ENCODE measurements around the gene NSD2.

The NSD2 gene

DNA sequence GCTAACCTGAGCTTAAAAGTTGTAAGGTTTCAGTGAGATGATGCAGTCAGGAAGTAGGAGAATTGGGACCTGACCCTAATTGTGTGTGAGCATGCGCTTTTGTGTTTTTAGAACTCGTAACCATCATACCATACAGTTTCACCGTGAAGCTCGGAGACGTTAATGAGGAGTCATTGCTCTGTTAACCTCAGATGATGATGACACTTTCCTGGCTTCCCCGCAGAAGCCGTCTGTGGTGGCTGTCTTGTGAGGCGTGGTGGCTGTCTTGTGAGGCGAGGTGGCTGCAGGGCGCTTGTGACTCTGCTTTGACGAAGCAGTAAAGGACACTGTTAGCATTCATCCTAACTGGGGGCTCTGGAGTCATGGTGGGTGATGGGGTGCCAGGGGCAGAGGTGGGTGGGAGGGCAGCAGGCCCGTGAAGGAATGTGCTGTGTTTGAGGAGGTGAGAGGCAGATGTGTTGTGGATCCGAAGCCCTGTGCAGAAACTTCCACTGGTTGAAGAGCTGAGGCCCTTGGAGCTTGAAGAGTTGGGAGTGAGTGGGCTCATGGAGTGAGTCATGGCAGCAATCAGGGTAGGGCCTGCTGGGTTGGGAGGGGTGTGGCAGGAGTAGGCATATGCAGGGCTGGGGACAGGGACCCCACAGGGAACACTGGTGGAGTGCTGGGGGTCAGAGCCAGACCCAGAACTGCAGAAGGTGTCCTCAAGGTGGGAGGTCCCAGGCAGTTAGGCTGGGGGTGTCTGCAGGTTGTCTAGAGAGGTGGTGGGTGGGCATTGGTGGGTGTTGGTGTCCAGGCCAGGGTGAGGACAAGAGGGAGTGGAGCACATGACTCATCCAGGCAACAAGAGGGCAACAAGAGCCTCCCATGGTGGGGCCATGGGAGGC is 57.4 kb downstream of the NSD2 start:
- H3K9ac ChIP-seq (ENCODE audit: insufficient read length) = no peak overlapping the region
- no peak overlapping the region for H3K4me3 ChIP-seq
- no peaks in the 10 kb centered on the region for H3K9me3 ChIP-seq (ENCODE audit: low read depth, low read length)
- H3K27ac ChIP-seq = no peak overlapping the region
- H3K36me3 ChIP-seq (ENCODE audit: insufficient read depth, low read length) = peaks cover 58% of the 10 kb centered on the region
- TF ChIP-seq EZH2 (IDR thresholded peaks at IDR 0.05) = no peak
- TF ChIP-seq POLR2AphosphoS5 (IDR thresholded peaks at IDR 0.05; ENCODE audit: borderline replicate concordance, low read depth, low read length) = no peak
- no peak for TF ChIP-seq FOXP2 (optimal IDR thresholded peaks at IDR 0.05; ENCODE audit: control extremely low read depth, extremely low read length, insufficient read depth)
- no peak for DNase-seq (ENCODE audit: low read depth, low spot score)

DNA sequence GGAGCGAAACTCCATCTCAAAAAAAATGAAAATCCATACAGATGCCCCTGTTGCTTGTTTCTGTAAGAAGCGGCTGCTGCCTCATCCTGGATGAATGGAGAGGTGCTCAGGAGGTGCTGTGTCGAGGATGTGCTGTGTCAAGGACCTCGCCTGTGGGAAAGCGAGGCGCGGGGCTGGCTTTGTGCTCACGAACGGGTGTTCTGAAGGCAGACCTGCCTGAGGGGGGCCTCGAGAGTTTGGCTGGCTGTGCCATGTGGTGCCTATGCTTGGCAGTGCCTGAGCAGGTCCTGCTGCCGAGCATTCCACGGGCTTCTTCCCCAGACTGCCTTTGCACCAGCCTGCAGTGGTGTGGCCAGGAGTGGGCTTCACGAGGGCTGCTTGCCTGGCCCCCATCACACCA is 61.5 kb downstream of the NSD2 start:
- peaks cover 71% of the 10 kb centered on the region for H3K36me3 ChIP-seq (ENCODE audit: insufficient read depth, low read length)

DNA sequence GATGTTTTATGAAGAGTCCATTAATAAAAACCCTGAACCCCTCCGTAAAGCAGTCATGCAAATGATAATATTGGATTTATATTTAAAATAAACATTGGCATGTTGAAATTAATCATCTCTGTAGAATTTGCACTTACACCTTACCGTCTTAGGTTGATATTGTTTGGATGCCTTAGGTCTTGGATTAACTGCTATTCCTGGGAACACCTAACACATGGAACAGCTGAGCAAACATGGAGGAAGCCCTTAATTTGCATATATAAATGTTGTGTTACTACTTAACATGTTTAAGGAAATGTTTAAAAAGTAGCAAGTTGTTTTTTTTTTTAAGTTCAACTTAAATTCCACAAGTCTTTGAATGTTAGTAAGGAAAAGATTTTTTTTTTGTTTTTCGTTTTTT is 62.5 kb downstream of the NSD2 start:
- H3K4me3 ChIP-seq = no peak overlapping the region
- peaks cover 67% of the 10 kb centered on the region for H3K36me3 ChIP-seq (ENCODE audit: insufficient read depth, low read length)
- TF ChIP-seq FOXP2 (optimal IDR thresholded peaks at IDR 0.05; ENCODE audit: control extremely low read depth, extremely low read length, insufficient read depth) (no peak), POLR2AphosphoS5 (IDR thresholded peaks at IDR 0.05; ENCODE audit: borderline replicate concordance, low read depth, low read length) (no peak), EZH2 (IDR thresholded peaks at IDR 0.05) (no peak)

More for the DNA sequence above, 61.5 kb downstream of the NSD2 start:
- Histone ChIP-seq H3K9me3 (ENCODE audit: low read depth, low read length) (no peaks in the 10 kb centered on the region), H3K27ac (no peak overlapping the region), H3K4me3 (no peak overlapping the region), H3K9ac (ENCODE audit: insufficient read length) (no peak overlapping the region)
- no peak for TF ChIP-seq POLR2AphosphoS5 (IDR thresholded peaks at IDR 0.05; ENCODE audit: borderline replicate concordance, low read depth, low read length)
- TF ChIP-seq FOXP2 (optimal IDR thresholded peaks at IDR 0.05; ENCODE audit: control extremely low read depth, extremely low read length, insufficient read depth) = no peak
- TF ChIP-seq EZH2 (IDR thresholded peaks at IDR 0.05) = no peak
- no peak for DNase-seq (ENCODE audit: low read depth, low spot score)

DNA sequence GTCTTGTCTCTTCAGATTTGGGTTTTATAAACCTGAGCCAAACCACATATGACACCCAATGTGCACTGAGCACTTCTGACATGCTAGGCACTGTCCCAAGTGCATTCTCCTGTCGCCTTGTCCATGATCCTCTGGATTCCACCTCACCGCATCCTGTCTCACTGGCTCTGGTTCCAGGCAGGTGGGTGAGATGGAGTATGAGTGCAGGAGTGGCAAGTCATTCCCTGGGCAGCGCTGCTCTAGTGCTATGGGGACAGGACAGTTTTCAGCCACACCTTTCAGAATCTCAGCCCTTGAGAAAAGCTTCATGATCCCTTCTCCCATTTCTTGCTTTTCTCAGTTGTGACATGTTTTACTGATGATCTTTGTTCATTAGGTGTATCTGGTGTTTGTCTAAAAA is 66.4 kb downstream of the NSD2 start:
- H3K36me3 ChIP-seq (ENCODE audit: insufficient read depth, low read length) = peaks cover 68% of the 10 kb centered on the region
- no peaks in the 10 kb centered on the region for H3K9me3 ChIP-seq (ENCODE audit: low read depth, low read length)
- H3K9ac ChIP-seq (ENCODE audit: insufficient read length) = no peak overlapping the region
- no peak overlapping the region for H3K27ac ChIP-seq
- H3K4me3 ChIP-seq = no peak overlapping the region
- DNase-seq (ENCODE audit: low read depth, low spot score) = no peak
- TF ChIP-seq POLR2AphosphoS5 (IDR thresholded peaks at IDR 0.05; ENCODE audit: borderline replicate concordance, low read depth, low read length) (no peak), EZH2 (IDR thresholded peaks at IDR 0.05) (no peak), FOXP2 (optimal IDR thresholded peaks at IDR 0.05; ENCODE audit: control extremely low read depth, extremely low read length, insufficient read depth) (no peak)

More for the DNA sequence above, 62.5 kb downstream of the NSD2 start:
- no peaks in the 10 kb centered on the region for H3K9me3 ChIP-seq (ENCODE audit: low read depth, low read length)
- DNase-seq (ENCODE audit: low read depth, low spot score) = no peak
- H3K27ac ChIP-seq = no peak overlapping the region
- H3K9ac ChIP-seq (ENCODE audit: insufficient read length) = no peak overlapping the region

DNA sequence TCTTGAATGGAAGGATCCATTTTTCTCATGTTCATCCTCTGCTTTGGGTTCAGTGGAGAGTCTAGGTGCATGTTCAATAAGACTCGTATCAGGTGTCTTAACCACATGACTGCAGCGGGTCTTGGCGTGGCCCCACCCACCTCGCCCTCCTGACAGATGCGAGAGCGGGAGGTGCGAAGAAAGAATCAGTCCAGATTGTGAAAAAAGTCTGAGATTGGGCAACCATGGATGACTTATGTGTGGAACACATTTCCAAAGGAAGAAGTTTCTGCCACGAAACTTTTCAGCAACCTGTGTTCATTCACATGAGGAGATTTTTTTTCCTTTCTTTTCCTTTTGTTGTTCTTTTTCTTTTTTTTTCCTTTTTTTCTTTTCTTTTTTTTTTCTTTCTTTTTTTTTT is 66.8 kb downstream of the NSD2 start:
- Histone ChIP-seq H3K9me3 (ENCODE audit: low read depth, low read length) (no peaks in the 10 kb centered on the region), H3K4me3 (no peak overlapping the region), H3K36me3 (ENCODE audit: insufficient read depth, low read length) (peaks cover 68% of the 10 kb centered on the region), H3K9ac (ENCODE audit: insufficient read length) (no peak overlapping the region), H3K27ac (no peak overlapping the region)
- DNase-seq (ENCODE audit: low read depth, low spot score) = no peak
- TF ChIP-seq FOXP2 (optimal IDR thresholded peaks at IDR 0.05; ENCODE audit: control extremely low read depth, extremely low read length, insufficient read depth) (no peak), EZH2 (IDR thresholded peaks at IDR 0.05) (no peak), POLR2AphosphoS5 (IDR thresholded peaks at IDR 0.05; ENCODE audit: borderline replicate concordance, low read depth, low read length) (no peak)

DNA sequence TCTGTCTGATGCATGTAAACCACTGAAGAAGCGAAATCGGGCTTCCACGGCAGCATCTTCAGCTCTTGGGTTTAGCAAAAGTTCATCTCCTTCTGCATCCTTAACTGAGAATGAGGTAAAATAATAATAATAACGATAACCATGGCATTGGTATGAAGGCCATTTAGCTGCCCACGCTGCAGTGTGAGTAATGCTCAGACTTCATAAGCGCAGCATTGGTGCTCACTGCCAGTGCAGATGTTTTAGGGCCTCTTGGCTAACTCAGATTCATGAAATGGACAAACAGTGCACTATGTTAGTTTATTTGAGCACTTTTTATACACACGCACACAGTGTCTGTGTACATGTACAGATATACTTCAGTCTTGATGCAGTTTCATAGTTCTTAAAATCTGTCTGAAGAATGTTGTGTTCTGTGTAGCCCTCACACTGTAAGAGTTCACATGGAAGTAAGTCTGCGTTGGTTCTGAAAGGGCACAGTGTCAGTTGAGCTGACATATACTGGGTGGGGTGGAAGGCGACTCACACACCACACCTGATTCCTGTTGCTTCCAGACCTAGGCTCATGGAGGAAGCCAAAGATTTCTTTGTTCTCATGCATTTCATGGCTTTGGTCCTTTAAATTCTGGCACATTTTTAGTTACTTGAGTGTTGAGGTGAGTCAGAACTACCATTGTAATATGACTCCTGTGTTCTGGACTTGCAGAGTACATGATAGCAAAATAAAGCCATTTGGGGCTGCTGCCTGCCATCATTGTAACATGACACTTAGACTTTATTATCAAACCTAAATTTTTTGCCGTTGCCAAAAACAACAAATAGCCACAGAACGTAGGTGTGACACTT is 68.7 kb downstream of the NSD2 start:
- H3K36me3 ChIP-seq (ENCODE audit: insufficient read depth, low read length) = peaks cover 81% of the 10 kb centered on the region
- H3K27ac ChIP-seq = peak overlapping the region; percentile 25; the same call in 1 of the 2 replicates
- TF ChIP-seq POLR2AphosphoS5 (IDR thresholded peaks at IDR 0.05; ENCODE audit: borderline replicate concordance, low read depth, low read length) = no peak
- TF ChIP-seq FOXP2 (optimal IDR thresholded peaks at IDR 0.05; ENCODE audit: control extremely low read depth, extremely low read length, insufficient read depth) = no peak
- TF ChIP-seq EZH2 (IDR thresholded peaks at IDR 0.05) = no peak
- no peak overlapping the region for H3K9ac ChIP-seq (ENCODE audit: insufficient read length)
- H3K4me3 ChIP-seq = no peak overlapping the region
- H3K9me3 ChIP-seq (ENCODE audit: low read depth, low read length) = no peaks in the 10 kb centered on the region
- no peak for DNase-seq (ENCODE audit: low read depth, low spot score)

DNA sequence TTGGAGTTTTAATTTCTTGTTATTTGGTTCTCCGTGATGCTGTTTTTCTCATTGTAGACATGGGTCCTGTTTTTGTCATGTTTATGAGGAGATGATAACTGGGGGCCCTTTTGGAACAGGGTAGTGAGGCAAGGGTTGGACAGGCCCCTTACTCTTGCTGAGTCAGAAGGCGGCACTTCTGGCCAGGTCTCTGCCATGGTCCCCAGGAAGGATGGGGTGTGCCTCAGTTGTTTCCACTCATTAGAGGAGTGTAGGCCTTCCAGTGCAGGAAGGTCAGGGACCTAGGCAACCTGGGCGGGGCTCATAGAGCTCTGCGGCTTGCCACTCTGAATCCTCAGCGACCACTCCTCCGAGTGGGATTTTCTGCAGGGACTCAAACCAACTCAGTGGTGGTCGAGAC is 69.4 kb downstream of the NSD2 start:
- H3K36me3 ChIP-seq (ENCODE audit: insufficient read depth, low read length) = peaks cover 78% of the 10 kb centered on the region
- TF ChIP-seq FOXP2 (optimal IDR thresholded peaks at IDR 0.05; ENCODE audit: control extremely low read depth, extremely low read length, insufficient read depth) (no peak), EZH2 (IDR thresholded peaks at IDR 0.05) (no peak), POLR2AphosphoS5 (IDR thresholded peaks at IDR 0.05; ENCODE audit: borderline replicate concordance, low read depth, low read length) (no peak)
- H3K9me3 ChIP-seq (ENCODE audit: low read depth, low read length) = no peaks in the 10 kb centered on the region
- DNase-seq (ENCODE audit: low read depth, low spot score) = no peak
- H3K4me3 ChIP-seq = no peak overlapping the region
- H3K27ac ChIP-seq = peak overlapping the region; percentile 59
- no peak overlapping the region for H3K9ac ChIP-seq (ENCODE audit: insufficient read length)

DNA sequence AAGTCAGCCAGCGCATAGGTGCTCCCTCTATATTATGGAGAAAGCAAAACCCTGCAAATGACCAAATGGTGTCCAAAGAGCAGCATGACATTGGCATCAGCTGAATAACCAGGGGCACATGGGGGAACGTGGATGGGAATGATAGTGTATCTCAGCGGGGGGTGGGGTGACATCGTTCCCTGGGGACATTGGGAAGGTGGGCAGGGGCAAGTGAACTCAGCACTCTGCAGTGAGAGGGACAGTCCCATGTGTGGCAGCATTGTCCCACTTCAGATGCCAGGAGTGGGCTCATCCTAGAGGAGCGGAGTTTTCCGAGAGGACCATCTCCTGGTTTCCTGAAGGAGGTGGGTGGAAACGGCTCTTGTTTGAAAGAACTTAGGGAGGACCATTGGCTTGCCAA is 72.7 kb downstream of the NSD2 start:
- Histone ChIP-seq H3K9ac (ENCODE audit: insufficient read length) (no peak overlapping the region), H3K9me3 (ENCODE audit: low read depth, low read length) (no peaks in the 10 kb centered on the region), H3K4me3 (no peak overlapping the region), H3K27ac (no peak overlapping the region), H3K36me3 (ENCODE audit: insufficient read depth, low read length) (peaks cover 67% of the 10 kb centered on the region)
- TF ChIP-seq FOXP2 (optimal IDR thresholded peaks at IDR 0.05; ENCODE audit: control extremely low read depth, extremely low read length, insufficient read depth) = no peak
- DNase-seq (ENCODE audit: low read depth, low spot score) = no peak
